RWPE2 (cell line): ENCODE data around the gene CNTNAP2.

Experiments used
- ATAC-seq: fragments of 200-7000 bp; cut with Tn5 transposase; 3 replicates; pipeline ENCODE4 v1.9.1; 2021; ENCODE audit warnings: low read depth
- DNase-seq: peaks from one replicate; pipeline ENCODE4 v3.0.0-alpha.2; 2020; ENCODE audit warnings: low spot score
- H3K27ac ChIP-seq: fragments of 450-650 bp; 2 replicates; pipeline ENCODE4 v1.5.1; 2017; ENCODE audit warnings: mild to moderate bottlenecking; ENCODE audit not compliant: poor library complexity, severe bottlenecking
- H3K27me3 ChIP-seq: fragments of 250-450 bp; sonication (Bioruptor Pico); 2 replicates; pipeline ENCODE4 v1.5.1; 2021; ENCODE audit warnings: mild to moderate bottlenecking, moderate library complexity; ENCODE audit not compliant: insufficient read depth, poor library complexity, severe bottlenecking
- H3K36me3 ChIP-seq: fragments of 250-450 bp; sonication (Bioruptor Pico); 2 replicates; pipeline ENCODE4 v1.5.1; 2020; ENCODE audit warnings: low read depth, mild to moderate bottlenecking, moderate library complexity
- H3K4me1 ChIP-seq: fragments of 250-450 bp; sonication (Bioruptor Pico); 2 replicates; pipeline ENCODE4 v1.5.1; 2021; ENCODE audit warnings: mild to moderate bottlenecking, moderate library complexity; ENCODE audit not compliant: insufficient read depth, poor library complexity, severe bottlenecking
- H3K4me3 ChIP-seq: fragments of 250-450 bp; sonication (Bioruptor Pico); 2 replicates; pipeline ENCODE4 v1.5.1; 2021; ENCODE audit warnings: mild to moderate bottlenecking, moderate library complexity; ENCODE audit not compliant: severe bottlenecking
- H3K9me3 ChIP-seq: fragments of 250-450 bp; sonication (Bioruptor Pico); 2 replicates; pipeline ENCODE4 v1.5.1; 2021; ENCODE audit warnings: mild to moderate bottlenecking, moderate library complexity; ENCODE audit not compliant: severe bottlenecking
- TF ChIP-seq, protein P1 (sequence below): fragments of 450-650 bp; IDR thresholded peaks from one replicate; pipeline ENCODE4 v1.5.1; 2017; ENCODE audit warnings: mild to moderate bottlenecking, moderate library complexity; ENCODE audit not compliant: poor library complexity, severe bottlenecking

Gene CNTNAP2

DNA sequence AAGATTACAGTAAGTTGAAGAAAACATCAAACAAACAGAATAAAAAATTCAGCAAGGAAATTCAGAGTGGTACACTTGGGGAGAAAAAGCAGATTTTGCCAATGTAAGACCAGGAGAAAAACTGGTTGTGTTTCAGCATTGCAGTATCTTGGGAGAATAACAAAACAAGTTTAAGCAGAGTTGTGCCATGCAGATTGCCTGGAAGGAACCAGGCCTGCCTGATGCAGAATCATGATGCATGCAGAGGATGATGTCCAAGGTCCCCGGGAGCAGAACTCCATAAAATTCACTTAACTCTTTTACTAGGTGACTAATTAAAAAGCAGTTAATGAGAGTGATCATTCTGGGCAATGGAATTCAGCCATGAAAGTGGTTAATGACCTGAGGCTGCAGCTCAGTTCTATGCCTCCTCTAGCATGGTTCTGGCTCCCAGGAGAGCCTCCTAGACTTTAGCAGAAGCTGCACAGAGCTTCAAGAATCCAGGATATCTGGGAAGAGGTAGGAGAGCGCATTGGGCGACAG lies 2094.3 kb downstream of the CNTNAP2 start:
- Histone ChIP-seq H3K27ac (no peak overlapping the region), H3K27me3 (peaks cover 20% of the 10 kb centered on the region)
- no peak for ATAC-seq

DNA sequence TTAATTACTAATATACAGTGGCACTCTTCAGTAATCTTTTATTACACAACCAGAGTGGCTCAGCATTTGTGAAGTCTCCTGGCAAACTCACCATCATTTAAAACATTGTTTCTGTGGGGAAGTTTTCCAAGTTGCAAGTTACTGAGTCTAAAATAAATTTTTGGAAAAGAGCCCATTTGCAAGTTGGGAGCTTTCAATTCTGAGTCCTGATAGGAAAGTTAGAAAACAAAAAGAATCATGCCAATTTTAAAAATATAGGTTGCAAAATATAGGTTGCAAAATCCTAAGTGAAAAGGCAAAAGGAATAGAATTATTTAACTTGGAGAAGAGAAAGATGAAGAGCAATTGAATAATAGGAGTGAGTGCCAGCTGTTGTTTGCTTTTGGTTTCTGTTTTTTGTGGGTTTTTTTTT lies 2095.1 kb downstream of the CNTNAP2 start:
- no peak for ATAC-seq
- DNase-seq, result no peak
- no peaks in the 10 kb centered on the region for H3K4me1 ChIP-seq
- no peaks in the 10 kb centered on the region for H3K9me3 ChIP-seq
- H3K27me3 ChIP-seq, result peaks cover 20% of the 10 kb centered on the region
- H3K27ac ChIP-seq, result no peak overlapping the region
- no peaks in the 10 kb centered on the region for H3K36me3 ChIP-seq
- no peak overlapping the region for H3K4me3 ChIP-seq
- TF ChIP-seq, protein P1, sequence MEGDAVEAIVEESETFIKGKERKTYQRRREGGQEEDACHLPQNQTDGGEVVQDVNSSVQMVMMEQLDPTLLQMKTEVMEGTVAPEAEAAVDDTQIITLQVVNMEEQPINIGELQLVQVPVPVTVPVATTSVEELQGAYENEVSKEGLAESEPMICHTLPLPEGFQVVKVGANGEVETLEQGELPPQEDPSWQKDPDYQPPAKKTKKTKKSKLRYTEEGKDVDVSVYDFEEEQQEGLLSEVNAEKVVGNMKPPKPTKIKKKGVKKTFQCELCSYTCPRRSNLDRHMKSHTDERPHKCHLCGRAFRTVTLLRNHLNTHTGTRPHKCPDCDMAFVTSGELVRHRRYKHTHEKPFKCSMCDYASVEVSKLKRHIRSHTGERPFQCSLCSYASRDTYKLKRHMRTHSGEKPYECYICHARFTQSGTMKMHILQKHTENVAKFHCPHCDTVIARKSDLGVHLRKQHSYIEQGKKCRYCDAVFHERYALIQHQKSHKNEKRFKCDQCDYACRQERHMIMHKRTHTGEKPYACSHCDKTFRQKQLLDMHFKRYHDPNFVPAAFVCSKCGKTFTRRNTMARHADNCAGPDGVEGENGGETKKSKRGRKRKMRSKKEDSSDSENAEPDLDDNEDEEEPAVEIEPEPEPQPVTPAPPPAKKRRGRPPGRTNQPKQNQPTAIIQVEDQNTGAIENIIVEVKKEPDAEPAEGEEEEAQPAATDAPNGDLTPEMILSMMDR, result no peak

More for the DNA sequence above, 2094.3 kb downstream of the CNTNAP2 start:
- Histone ChIP-seq H3K9me3 (no peaks in the 10 kb centered on the region), H3K4me1 (no peaks in the 10 kb centered on the region), H3K36me3 (no peaks in the 10 kb centered on the region), H3K4me3 (no peak overlapping the region)
- TF ChIP-seq, protein P1, result no peak
- DNase-seq, result no peak

DNA sequence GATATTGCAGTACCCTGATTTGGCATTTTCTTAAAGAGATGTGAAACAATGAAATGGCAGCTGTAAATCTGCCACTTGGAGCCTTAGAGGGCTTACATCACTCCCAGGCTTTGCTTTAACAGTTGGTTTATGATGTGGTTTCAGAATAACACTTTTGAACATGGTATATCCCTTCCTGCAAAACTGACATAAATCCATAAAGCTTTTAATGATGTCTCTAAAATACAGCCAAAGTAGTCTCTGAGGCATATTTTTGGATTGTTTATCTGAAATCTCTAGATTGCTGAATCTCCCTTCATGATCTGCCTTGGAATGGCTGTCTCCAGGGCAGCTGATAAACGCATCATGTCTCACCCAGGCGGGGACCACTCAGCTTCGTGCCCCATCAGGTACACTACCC lies 2096.1 kb downstream of the CNTNAP2 start:
- ATAC-seq (no peak), DNase-seq (no peak)
- Histone ChIP-seq H3K9me3 (no peaks in the 10 kb centered on the region), H3K4me1 (no peaks in the 10 kb centered on the region), H3K27ac (no peak overlapping the region), H3K27me3 (peaks cover 20% of the 10 kb centered on the region), H3K36me3 (no peaks in the 10 kb centered on the region), H3K4me3 (no peak overlapping the region)
- TF ChIP-seq, protein P1, result no peak

DNA sequence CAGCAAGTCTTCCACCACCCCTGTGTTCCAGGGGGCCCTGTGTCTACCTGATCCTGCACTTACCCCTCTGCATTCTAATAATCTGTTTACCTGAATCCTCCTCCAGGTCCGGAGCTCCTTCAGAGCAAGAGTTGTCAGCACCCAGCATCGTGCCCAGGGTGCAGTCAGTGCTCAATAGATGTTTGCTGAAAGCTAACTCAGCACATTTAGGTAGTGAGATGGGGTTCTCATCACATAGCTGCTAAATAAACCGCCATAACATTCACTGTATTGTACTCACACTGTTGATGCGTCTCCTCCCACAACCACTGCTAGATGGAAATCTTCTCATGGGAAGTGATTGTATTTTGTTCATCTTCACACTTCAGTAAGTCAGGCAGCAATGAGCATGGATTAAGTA lies 2097.5 kb downstream of the CNTNAP2 start:
- H3K4me1 ChIP-seq, result no peaks in the 10 kb centered on the region
- DNase-seq (no peak), ATAC-seq (no peak)

DNA sequence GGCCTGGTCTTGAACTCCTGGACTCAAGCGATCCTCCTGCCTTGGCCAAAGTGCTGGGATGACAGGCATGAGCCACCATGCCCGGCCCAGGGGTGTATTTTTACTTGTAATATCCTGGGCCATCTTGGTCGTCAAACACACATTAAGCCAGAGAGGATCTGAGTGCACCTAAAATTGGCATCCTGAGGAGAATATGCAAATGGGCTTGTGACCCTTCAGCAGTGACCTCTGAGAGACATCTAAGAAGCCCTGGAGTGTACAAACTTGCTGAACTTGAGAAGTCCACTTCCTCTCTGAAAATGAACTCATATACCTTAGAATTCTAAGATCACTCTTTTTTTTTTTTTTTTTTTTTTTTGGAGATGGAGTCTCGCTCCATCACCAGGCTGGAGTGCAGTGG lies 2102.0 kb downstream of the CNTNAP2 start:
- no peak overlapping the region for H3K4me3 ChIP-seq
- TF ChIP-seq, protein P1, result no peak
- no peaks in the 10 kb centered on the region for H3K9me3 ChIP-seq
- H3K36me3 ChIP-seq, result no peaks in the 10 kb centered on the region
- ATAC-seq (no peak), DNase-seq (no peak)
- H3K4me1 ChIP-seq, result no peaks in the 10 kb centered on the region
- no peaks in the 10 kb centered on the region for H3K27me3 ChIP-seq
- no peak overlapping the region for H3K27ac ChIP-seq

More for the DNA sequence above, 2097.5 kb downstream of the CNTNAP2 start:
- no peaks in the 10 kb centered on the region for H3K9me3 ChIP-seq
- TF ChIP-seq, protein P1, result no peak
- H3K4me3 ChIP-seq, result no peak overlapping the region
- H3K36me3 ChIP-seq, result no peaks in the 10 kb centered on the region
- peaks cover 20% of the 10 kb centered on the region for H3K27me3 ChIP-seq
- no peak overlapping the region for H3K27ac ChIP-seq
